Measurements from ENCODE around the gene CAT.

- TF ChIP-seq CTCF (IDR thresholded peaks at IDR 0.05) (no peak), EP300 (IDR thresholded peaks at IDR 0.05) (no peak)
These were observed 21.5 kb downstream of the CAT start for GRCh38 chr11:34460278-34460677.
